NK-92 (cell line): ENCODE measurements around the gene RALGPS1.

ENCODE experiments used
- DNase-seq: peaks from one replicate; lab custom pipeline; 2025; ENCODE audit not compliant: unreplicated experiment; lab: John Stamatoyannopoulos, UW

The RALGPS1 gene

DNA sequence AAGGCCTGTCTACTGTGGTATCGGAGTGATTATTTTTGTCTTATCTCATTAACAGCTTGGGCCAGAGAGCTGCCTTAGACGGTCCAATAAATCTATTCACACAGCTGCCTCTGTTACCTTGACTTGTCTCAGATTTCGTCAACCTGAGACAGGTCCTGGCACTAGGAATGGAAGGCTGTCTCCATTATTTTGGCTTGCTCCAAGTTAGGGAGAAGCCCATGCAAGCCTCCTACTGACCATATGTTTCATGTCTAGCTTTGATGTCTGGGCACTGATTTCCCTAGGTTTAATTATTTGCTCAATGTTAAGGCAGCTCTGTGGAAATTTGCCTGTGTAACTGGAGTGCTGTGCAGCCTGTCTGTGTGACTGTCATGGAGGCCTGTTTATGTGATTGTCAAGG is 12.4 kb upstream of the RALGPS1 start:
- no peak for DNase-seq

DNA sequence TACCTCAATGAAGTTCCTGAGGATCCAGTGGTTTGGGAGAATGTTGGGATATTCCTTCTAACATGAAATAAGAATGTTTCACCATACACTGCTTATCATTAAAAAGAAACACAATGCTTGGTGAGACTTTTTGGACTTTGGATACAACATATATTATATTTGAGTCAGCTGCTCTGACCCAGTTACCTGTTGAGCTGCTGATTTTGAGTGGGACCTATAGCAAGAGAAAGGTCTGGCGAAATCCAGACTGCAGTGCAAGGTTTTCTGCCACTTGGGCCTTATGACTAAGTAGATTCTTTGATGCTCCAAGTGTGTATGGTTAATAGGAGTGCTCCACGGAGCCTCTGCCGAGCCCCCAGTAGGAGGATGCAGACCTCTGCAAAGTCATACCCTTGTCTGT is 10.0 kb upstream of the RALGPS1 start:
- DNase-seq, result no peak

DNA sequence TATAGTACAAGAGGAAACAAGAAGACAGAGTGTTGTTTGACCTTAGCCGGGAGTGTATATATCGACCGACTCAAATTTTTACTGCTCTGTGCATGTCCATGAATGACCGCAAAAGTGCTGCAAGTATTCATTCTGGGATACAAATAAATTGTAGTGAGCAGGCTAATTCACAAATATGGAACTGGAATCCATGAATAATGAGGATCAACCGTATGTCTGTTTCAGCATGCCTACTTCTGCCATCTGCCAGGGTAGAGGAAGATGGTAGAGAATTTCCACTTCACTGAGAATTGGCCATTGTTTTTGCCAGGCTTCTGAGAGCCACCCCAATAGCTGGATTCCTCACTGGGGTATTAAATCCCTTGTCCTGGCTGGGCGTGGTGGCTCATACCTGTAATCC is 8.5 kb upstream of the RALGPS1 start:
- DNase-seq, result no peak

DNA sequence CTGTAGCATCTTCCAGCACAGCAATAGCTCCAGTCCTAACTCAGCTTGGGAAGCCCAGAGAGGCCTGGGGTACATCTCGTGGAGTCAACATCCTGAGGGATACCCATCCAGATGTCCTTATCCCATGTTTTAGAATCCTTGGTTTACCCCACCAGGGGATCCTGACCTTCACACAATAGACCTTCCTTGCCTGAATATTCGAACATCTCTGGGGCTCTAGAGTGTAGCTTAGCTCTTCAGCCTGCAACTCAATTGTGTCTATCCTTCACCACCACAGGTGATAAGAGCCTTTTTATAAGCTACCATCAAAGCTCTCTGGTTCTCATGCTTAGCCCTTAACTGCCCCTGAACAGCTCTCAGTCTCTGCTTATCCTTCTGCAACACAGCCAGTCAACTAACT is 7.5 kb upstream of the RALGPS1 start:
- no peak for DNase-seq

DNA sequence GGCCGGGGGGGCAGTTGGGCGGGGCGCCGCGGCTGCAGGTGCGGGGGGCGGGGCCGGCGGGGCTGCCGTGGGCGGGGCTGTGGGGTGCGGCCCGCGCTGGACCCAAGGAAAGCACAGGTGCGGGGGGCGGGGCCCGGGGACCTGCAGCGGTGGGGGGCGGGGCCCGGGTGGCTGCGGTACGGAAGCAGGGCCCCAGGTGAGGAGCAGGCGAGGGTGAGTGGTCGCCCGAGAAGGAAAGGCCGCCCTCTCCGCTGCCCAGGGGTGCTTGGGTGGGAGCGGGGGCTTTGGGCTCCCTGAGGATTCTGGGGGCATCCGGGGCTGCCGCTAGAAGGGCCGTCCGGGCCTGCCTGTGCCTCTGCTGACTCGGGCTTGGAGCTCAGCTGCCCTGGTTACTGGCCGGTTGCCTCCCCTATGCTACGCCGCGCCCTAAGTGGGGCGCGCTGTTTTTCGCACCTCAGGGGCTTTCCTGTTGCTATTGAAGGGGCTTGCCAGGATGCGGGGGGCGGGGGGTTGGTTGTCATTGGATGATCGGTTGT is 767 bp downstream of the RALGPS1 start:
- DNase-seq, result no peak

DNA sequence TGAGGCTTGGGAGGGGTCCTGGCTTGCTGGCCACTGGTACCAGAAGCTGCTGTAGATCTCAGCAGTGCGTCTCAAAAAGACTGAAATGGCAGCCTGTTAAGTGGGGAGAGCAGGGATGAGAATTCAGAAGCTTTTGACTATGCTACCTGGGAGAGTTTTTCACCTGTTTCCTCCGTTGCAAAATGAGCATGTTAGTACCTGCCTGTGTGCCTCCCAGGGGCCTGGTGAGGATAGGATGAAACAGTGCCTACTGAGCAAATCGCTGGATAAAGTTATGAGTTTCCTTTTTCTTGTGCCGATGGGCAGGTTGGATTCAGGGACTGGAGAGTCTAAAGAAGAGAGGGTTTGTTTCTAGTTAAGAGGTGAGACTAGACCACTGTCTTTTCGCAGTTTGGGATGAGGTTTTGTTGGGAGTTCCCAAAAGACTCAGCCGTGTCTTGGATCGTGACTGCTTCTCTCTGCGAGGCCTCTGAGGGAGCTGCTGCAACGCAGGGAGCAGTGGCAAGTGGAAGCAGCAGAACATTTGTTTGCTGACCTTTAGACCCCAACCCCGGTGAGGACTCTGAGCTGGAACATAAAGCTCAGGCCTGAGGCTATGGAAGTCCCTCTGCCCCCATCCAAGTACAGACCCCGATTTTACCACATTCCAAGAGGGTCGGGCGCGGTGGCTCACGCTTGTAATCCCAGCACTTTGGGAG is 1.4 kb downstream of the RALGPS1 start:
- DNase-seq, result no peak

DNA sequence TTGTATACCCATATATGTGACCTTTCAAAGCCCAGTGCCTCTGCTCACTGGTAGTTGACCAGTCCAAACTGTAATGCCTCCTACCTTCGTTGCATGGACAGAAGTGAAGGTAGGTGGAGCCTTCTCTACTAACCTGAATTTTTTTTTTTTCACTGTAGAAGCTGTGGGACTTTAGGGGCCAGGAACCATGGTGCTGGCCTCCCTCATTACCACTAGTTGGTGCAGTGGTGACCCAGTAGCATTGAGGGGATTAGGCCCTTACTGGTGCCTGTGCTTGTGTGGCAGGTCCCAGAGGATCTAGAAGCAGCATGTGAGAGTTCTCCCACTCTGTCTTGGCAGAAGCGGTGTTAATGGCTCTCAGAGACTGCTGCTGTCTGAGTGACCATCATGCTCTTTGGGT is 2.3 kb downstream of the RALGPS1 start:
- DNase-seq, result no peak

DNA sequence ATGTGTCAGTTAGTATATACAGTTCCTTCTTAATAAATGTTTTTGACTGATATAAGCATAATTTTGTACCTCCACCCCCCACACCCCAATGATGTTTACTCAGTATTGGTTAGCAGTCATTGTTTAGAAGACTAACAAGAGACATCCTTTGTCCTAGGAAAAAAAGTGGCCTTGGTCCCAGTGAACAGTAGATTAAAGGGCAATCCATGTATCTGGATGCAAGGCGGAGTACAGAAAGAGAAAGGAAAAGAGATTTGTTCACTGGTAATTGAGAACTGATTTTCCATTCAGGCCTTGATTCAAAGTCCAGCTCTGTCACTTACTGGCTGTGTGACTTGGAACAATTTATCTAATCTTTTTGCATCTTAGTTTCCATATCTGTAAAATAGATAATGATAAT is 4.6 kb downstream of the RALGPS1 start:
- no peak for DNase-seq

DNA sequence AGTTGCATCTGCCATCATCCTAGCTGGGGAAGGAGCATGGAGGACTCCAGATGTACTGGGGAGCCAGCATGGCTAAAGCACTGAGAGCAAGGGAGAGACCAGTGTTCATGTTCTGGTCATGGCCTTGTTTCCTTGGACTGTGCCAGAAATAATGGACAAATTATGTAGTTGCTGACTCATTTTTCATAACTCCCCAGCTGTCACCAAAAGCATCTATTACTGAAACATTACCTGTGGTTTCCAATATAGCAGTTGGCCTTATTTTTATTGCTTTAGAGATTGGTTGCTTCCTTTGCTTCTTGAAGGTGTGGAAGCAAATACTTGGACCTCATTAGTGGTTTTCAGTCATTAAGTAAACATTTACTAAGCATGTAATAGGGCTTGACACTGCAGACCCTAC is 11.3 kb downstream of the RALGPS1 start:
- DNase-seq, result no peak

DNA sequence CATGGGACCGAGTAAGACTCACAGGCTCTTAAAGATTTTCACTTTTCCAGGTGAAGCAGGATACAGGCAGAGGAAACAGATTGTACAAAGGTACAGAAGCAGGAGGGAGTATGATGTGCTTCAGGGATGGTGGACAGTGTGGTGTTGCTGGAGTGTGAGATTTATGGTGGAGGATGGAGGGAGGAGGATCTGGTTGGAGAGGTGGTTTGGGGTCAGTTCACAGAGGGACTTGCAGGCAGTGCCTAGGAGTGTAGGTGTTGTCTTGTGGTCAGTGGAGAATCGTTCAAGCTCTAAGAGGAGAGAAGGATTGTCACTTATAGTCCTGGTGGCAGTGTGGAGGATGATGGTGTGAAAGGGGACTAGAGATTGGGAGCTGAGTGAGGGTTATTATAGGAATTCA is 11.8 kb downstream of the RALGPS1 start:
- no peak for DNase-seq

DNA sequence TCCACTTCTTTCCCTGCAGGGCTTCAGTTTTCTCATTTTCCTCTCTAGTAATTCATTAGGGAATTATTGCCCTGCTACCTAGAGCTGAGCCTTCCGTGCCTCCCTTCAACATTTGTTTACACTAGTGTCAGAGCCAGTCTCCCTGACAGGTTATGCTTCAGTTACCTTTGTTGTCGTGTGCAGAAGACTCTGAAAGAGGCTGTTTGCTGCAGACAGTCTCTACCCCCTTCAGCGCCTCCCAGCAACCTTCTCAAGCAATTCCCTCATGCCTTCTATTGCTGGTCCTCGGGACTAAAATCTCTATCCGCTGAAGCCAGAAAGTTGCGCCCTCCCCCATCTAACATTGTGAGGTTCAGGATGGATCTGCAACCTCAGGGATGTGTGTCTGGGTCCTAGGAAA is 12.8 kb downstream of the RALGPS1 start:
- DNase-seq, result no peak

DNA sequence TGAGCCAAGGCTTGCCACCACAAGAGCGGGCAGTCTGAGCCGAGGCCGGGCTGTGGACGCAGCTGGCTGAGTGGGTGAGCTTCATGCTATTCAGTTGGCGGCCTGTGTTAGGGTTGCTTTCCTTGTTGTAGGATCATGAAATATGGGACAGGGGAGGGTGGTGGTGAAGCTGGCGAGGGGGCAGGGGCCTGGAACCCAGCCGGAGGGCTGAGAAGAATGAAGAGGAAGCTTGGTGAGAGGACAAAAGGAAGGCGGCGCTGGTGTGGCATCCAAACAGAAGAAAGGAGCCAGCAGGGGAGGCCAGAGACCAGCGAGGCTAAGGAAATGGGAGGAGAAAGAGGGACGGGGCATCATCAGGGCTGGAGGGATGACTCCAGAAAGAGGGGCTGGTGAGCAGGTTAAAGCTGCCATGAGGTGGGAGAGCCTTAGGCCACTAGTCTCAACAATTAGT is 18.3 kb downstream of the RALGPS1 start:
- DNase-seq, result no peak

DNA sequence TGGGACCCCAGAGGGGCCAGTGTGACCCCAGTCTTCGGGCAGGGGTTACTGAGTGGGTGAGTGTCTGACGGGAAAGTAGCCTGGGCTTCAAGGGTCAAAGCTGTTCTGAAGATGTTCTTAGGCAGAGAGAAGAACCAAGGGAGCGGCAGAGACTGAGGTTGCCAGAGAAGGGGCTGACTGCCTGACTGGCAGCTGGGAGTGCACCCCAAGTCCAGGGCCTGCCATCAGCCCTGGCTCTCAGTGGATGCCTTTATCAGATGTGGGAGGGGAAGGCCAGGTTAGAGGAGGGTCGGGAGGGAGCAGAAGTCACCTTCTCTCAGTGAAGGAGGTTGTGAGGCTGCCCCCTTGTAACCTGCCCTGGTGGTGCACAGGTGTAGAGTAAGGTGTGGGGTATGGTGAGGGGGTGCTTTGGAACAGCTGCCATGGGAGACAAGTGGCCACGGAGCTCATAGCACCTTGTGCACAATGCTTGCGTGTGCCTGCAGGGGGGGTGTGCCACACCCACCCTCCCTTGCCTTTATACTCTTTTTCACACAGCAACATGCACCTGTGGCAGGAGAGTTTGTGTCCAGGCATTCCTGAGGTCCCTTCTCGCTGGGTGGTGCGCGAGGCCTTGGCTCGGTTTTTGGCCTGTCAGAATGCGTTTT is 18.9 kb downstream of the RALGPS1 start:
- DNase-seq, result no peak

DNA sequence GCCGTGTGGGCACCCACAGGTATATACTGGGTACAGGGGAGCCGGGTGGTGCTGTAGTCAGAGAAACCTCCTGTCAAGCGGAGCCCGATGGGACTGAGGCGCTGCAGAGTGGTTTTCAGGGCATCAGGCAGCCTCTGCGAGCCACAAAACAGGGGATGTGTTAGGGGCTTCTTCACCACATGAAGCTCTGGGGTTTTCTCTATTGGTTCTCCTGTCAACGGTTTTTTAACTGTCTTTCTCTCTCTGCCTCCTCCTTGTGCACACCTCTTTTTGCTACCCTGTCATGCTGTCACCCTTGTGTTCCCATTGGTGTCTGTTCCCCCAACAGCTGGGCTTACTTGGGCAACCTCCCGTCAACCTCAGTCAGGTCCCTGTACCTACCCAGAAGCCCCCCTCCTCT is 19.9 kb downstream of the RALGPS1 start:
- DNase-seq, result no peak

DNA sequence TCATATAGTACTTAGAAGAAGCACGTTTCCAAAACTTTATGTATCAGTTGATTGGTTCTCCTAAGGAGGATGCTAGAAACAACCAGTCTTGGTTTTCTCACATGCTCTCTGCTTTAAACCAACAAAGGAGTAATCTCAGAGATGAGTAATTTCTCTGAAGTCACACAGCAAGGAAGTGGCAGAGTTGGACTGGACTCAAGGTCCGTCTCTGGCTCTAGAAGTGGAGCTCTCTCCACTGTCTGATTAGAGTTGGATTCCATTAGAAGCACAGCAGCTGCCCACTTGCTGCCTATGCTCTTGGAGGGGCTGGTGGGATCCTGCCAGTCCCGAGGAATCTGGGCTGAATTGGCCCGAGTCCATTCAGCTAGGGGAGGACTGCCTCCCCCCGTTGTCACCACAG is 21.0 kb downstream of the RALGPS1 start:
- DNase-seq, result no peak

DNA sequence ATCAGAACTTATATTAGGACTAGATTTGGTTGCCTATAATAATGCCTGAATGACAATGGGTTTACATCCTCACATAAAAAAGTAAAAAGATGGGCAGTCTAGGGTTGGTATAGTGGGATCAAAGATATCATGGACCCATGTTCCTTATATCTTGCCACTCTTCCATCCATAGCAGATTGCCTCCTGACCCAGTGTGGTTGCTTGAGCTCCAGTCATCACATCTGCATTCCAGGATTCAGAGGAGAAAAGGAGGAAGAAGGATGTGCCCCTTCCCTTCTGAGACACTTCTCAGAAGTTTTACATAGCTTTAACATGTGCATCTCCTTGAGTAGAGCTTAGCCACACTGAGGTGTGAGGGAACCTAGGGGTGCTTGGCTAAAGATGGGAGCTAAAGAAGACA is 22.9 kb downstream of the RALGPS1 start:
- no peak for DNase-seq

DNA sequence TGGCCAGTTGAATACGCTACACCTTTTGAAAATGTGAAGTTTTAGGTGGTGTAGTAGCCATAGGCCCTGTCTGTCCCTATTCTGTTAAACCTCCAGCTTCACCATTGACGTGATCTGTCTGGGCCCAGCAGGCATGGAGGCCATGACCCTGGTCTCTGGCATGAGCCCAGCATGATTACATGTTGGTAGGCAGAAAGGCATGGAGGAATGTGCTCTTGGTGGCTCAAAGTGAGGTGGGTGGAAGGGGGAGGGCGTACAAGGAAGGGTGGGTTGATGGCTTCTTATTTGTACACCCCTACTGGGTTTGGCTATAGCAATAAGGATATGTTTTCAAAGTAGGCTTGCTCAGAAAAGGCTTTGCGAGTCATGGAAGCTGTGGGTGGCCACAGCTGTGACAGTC is 23.7 kb downstream of the RALGPS1 start:
- no peak for DNase-seq

DNA sequence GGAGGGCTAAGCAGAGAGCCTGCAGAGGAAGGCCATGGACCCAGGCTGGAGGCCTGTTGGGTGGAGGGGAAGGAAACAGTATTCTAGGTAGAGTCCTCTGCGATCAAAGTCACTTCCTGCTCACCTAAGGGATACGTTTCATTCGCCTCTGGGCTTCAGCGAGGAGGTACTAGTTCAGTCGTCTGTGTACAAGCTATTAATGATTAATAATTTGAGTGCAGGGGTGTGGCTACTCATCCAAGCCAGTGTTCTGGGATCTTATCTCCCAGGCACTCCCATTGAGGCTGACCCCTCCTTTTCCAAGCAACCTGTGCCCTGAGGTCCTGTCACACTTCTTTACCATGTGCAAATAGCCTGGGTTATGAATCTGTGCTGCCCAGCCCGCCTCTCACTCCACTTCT is 25.2 kb downstream of the RALGPS1 start:
- no peak for DNase-seq

DNA sequence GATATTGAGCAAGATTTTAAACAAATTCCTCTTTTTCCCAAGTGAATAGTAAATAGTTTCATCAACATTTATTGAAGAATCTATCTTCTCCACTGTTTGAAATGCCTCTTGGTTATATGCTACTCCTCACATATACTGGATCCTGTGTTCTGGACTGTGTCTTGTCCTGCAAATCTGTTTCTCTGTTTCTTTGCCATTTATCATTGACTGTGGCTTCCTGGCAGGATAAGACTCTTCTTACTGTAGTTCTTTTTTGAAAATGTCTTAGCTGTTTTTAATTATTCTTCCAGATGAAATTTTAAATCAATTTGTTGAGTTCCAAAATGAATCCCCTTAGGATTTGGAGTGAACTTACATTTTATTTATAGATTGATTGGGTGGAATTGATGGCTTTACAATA is 27.8 kb downstream of the RALGPS1 start:
- no peak for DNase-seq

DNA sequence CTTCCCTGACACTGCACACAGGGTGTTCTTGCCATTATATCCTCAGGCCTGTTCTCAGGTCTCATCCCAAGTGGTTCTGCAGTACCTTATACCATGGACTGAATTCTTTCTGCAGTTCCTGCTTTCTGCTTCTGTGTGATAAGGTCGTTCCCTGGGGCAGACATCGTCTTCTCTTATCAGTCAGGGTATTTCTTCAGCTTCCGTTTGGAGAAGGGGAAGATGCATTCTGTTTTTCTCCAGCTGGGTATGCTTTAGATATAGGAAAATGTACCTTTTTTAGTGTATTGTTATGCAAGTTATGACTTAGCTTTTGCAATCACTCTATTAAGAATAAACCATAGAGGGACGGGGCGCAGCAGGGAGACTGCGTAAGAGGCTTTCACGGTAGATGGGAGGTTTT is 31.1 kb downstream of the RALGPS1 start:
- DNase-seq, result no peak

DNA sequence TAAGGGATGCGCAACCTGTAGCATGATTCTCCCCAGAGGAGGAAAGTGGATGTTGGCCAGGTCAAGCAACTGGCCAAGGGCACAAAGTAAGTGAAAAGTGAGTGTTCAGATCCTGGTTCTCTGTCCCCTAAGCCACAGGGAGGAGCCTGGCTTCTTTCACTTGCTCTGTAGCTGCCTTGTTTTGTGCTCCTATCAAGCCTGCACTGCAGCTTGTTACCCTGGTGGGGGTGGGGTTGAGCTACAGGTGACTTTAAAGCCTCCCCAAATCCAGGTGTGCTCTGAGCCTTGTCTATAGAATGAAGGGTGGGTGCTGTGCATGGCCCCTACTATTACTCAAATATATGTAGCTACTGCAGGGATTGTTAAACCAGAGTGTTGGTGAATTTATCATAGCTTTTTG is 32.9 kb downstream of the RALGPS1 start:
- no peak for DNase-seq

DNA sequence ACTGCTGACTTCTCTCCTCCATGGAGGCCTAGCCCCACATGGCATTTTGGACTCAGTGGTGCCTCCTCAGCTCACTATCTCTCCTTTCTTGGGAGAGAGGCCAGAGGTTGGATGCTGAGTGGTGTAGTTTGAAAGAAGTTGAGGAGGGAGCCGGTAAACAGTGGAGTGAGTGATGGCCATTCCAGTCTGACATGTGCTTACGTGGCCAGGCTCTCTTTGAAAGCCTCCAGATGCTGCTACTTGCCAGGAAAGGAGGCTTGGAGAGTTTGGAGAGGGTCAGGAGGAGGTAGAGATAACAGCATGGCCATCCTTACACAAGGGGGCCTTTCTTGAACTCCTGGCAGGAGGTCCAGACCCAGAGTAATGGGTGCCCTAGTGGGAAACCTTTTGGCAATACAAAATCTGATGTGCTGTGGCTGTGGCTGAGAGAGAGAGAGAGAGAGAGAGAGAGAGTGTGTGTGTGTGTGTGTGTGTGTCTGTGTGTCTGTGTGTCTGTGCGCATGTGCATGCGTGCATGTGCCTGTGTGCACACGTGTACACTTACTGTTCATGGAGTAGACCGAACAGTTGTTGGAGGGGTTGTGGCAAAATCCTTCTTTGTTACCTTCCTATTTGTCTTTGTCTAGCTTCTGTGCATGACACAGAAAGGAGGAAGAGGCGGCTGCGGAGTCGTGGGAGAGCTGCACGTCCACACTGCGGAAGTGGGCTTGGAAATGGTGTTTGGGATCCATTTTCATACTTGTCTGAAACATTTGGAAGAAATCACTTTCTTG is 37.8 kb downstream of the RALGPS1 start:
- DNase-seq, result no peak
